Measurements from ENCODE around the gene WDR75. TPM values are rescaled to one million over a fixed set of nuclear protein-coding genes. Genes with fewer than 3 reads are reported as not detected.
"Not testable (repeated sequence)": the region's sequence is repeated elsewhere in the genome, so short reads cannot be mapped to it uniquely, and the experiment has no call there.

Gene WDR75
- total and polyA plus RNA-seq, 2 donors from 2014 or later, result 15.6 to 28.3 TPM

DNA sequence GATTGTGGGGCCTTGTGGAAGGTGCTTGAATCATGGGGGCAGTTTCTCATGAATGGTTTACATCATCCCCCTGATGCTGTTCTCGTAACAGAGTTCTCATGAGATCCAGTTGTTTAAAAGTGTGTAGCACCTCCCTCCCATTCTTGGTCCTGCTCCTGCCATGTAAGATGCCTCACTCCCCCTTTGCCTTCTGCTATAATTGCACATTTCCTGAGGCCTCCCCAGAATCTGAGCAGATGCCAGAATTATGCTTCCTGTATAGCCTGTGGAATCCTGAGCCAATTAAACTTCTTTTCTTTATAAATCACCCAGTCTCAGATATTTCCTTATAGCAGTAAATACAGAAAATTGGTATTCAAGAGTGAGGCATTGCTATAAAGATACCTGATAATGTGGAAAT lies 15.6 kb upstream of the WDR75 start:
- intact Hi-C loops (cut with DNase I), result no loop called here
- FAIRE-seq (no peak), DNase-seq (no peak)
- H3K36me3 ChIP-seq (ENCODE audit: control insufficient read depth in 2 of 3, insufficient read depth in 3 of 3, low read length in 3 of 3), result no peaks in the 10 kb centered on the region
- no peaks in the 10 kb centered on the region for H3K9me3 ChIP-seq (ENCODE audit: control insufficient read depth in 2 of 3, insufficient read depth in 1 of 3, low read length in 3 of 3)
- H3K27me3 ChIP-seq (ENCODE audit: control insufficient read depth, insufficient read depth, low read length), result no peaks in the 10 kb centered on the region
- H3K4me3 ChIP-seq (ENCODE audit: low read length in 3 of 3), result no peak overlapping the region
- H3K9ac ChIP-seq (ENCODE audit: low read length in 3 of 3), result no peak overlapping the region
- H3K27ac ChIP-seq (ENCODE audit: low read depth in 2 of 2, low read length in 2 of 2), result no peak overlapping the region
- TF ChIP-seq, protein P1, sequence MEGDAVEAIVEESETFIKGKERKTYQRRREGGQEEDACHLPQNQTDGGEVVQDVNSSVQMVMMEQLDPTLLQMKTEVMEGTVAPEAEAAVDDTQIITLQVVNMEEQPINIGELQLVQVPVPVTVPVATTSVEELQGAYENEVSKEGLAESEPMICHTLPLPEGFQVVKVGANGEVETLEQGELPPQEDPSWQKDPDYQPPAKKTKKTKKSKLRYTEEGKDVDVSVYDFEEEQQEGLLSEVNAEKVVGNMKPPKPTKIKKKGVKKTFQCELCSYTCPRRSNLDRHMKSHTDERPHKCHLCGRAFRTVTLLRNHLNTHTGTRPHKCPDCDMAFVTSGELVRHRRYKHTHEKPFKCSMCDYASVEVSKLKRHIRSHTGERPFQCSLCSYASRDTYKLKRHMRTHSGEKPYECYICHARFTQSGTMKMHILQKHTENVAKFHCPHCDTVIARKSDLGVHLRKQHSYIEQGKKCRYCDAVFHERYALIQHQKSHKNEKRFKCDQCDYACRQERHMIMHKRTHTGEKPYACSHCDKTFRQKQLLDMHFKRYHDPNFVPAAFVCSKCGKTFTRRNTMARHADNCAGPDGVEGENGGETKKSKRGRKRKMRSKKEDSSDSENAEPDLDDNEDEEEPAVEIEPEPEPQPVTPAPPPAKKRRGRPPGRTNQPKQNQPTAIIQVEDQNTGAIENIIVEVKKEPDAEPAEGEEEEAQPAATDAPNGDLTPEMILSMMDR (IDR thresholded peaks at IDR 0.05; ENCODE audit: borderline replicate concordance, extremely low read depth, insufficient read depth), result no peak
- H3K4me1 ChIP-seq (ENCODE audit: control insufficient read depth in 2 of 3, insufficient read depth in 2 of 3, low read depth in 1 of 3, low read length in 3 of 3), result peaks cover 0 to 14% (median 0%) of the 10 kb centered on the region in 3 donors

GRCh38 chr2:189426886-189427285 lies 14.4 kb upstream of the WDR75 start:
- no peak for FAIRE-seq

DNA sequence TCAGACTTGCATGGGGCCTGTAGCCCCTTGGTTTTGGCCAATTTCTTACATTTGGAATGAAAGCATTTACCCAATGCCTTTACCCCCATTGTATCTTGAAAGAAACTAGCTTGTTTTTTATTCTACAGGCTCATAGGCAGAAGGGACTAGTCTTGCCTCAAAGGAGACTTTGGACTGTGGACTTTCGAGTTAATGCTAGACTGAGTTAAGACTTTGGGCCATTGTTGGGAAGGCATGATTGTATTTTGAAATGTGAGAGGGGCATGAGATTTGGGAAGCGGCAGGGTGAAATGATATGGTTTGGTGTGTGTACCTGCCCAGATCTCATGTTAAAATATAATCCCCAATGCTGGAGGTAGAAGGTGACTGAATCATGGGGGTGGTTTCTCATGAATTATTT lies 13.4 kb upstream of the WDR75 start:
- peak overlapping the region; percentile 23 to 55 for H3K27ac ChIP-seq (ENCODE audit: low read depth in 2 of 2, low read length in 2 of 2)
- TF ChIP-seq, protein P1 (IDR thresholded peaks at IDR 0.05; ENCODE audit: borderline replicate concordance, extremely low read depth, insufficient read depth), result no peak
- no peak overlapping the region for H3K4me3 ChIP-seq (ENCODE audit: low read length in 3 of 3)
- no peak overlapping the region for H3K9ac ChIP-seq (ENCODE audit: low read length in 3 of 3)
- intact Hi-C loops (cut with DNase I), result no loop called here
- no peaks in the 10 kb centered on the region for H3K27me3 ChIP-seq (ENCODE audit: control insufficient read depth, insufficient read depth, low read length)
- no peaks in the 10 kb centered on the region for H3K36me3 ChIP-seq (ENCODE audit: control insufficient read depth in 2 of 3, insufficient read depth in 3 of 3, low read length in 3 of 3)
- FAIRE-seq (no peak), DNase-seq (peak in 1 of 5 donors; percentile 40)
- H3K9me3 ChIP-seq (ENCODE audit: control insufficient read depth in 2 of 3, insufficient read depth in 1 of 3, low read length in 3 of 3), result no peaks in the 10 kb centered on the region
- peaks cover 0 to 14% (median 0%) of the 10 kb centered on the region in 3 donors for H3K4me1 ChIP-seq (ENCODE audit: control insufficient read depth in 2 of 3, insufficient read depth in 2 of 3, low read depth in 1 of 3, low read length in 3 of 3)

More at GRCh38 chr2:189426886-189427285, 14.4 kb upstream of the WDR75 start:
- TF ChIP-seq, protein P1 (IDR thresholded peaks at IDR 0.05; ENCODE audit: borderline replicate concordance, extremely low read depth, insufficient read depth), result no peak
- Histone ChIP-seq H3K36me3 (ENCODE audit: control insufficient read depth in 2 of 3, insufficient read depth in 3 of 3, low read length in 3 of 3) (no peaks in the 10 kb centered on the region), H3K27me3 (ENCODE audit: control insufficient read depth, insufficient read depth, low read length) (no peaks in the 10 kb centered on the region), H3K9me3 (ENCODE audit: control insufficient read depth in 2 of 3, insufficient read depth in 1 of 3, low read length in 3 of 3) (no peaks in the 10 kb centered on the region), H3K9ac (ENCODE audit: low read length in 3 of 3) (no peak overlapping the region), H3K27ac (ENCODE audit: low read depth in 2 of 2, low read length in 2 of 2) (peak overlapping the region; percentile 23 to 55), H3K4me3 (ENCODE audit: low read length in 3 of 3) (no peak overlapping the region), H3K4me1 (ENCODE audit: control insufficient read depth in 2 of 3, insufficient read depth in 2 of 3, low read depth in 1 of 3, low read length in 3 of 3) (peaks cover 0 to 14% (median 0%) of the 10 kb centered on the region in 3 donors)
- DNase-seq, result no peak
- intact Hi-C loops (cut with DNase I), result no loop called here

DNA sequence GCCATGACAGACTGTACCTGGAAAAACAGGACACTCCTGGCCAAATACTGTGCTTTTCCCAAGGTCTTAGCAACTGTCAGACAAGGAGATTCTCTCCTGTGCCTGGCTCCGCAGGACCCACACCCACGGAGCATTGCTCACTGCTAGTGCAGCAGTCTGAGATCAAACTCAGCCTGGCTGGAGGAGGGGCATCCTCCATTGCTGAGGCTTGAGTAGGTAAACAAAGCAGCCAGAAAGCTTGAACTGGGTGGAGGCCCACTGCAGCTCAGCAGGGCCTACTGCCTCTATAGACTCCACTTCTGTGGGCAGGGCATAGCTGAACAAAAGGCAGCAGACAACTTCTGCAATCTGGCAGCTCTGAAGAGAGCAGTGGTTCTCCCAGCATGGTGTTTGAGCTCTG lies 10.8 kb upstream of the WDR75 start:
- H3K36me3 ChIP-seq (ENCODE audit: control insufficient read depth in 2 of 3, insufficient read depth in 3 of 3, low read length in 3 of 3); H3K27ac ChIP-seq (ENCODE audit: low read depth in 2 of 2, low read length in 2 of 2); DNase-seq; H3K9ac ChIP-seq (ENCODE audit: low read length in 3 of 3); intact Hi-C loops (cut with DNase I); H3K4me3 ChIP-seq (ENCODE audit: low read length in 3 of 3); H3K9me3 ChIP-seq (ENCODE audit: control insufficient read depth in 2 of 3, insufficient read depth in 1 of 3, low read length in 3 of 3); H3K27me3 ChIP-seq (ENCODE audit: control insufficient read depth, insufficient read depth, low read length); FAIRE-seq: not testable (repeated sequence)
- peaks cover 0 to 14% (median 0%) of the 10 kb centered on the region in 3 donors for H3K4me1 ChIP-seq (ENCODE audit: control insufficient read depth in 2 of 3, insufficient read depth in 2 of 3, low read depth in 1 of 3, low read length in 3 of 3)

DNA sequence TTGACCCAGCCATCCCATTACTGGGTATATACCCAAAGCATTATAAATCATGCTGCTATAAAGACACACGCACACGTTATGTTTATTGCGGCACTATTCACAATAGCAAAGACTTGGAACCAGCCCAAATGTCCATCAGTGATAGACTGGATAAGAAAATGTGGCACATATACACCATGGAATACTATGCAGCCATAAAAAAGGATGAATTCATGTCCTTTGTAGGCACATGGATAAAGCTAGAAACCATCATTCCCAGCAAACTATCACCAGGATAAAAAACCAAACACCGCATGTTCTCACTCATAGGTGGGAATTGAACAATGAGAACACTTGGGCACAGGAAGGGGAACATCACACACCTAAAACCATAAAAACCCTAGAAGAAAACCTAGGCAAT lies 5.5 kb upstream of the WDR75 start:
- DNase-seq; H3K9me3 ChIP-seq (ENCODE audit: control insufficient read depth in 2 of 3, insufficient read depth in 1 of 3, low read length in 3 of 3); H3K4me3 ChIP-seq (ENCODE audit: low read length in 3 of 3); H3K36me3 ChIP-seq (ENCODE audit: control insufficient read depth in 2 of 3, insufficient read depth in 3 of 3, low read length in 3 of 3); H3K9ac ChIP-seq (ENCODE audit: low read length in 3 of 3); H3K4me1 ChIP-seq (ENCODE audit: control insufficient read depth in 2 of 3, insufficient read depth in 2 of 3, low read depth in 1 of 3, low read length in 3 of 3); intact Hi-C loops (cut with DNase I); H3K27ac ChIP-seq (ENCODE audit: low read depth in 2 of 2, low read length in 2 of 2); H3K27me3 ChIP-seq (ENCODE audit: control insufficient read depth, insufficient read depth, low read length); FAIRE-seq: not testable (repeated sequence)

All from kidney (tissue), 14 donors.